HG02588 (cell line): ENCODE measurements around the gene CACNA1C.

Experiments
- ATAC-seq: cut with Tn5 transposase; IDR thresholded peaks from one replicate; pipeline ENCODE4 v1.9.1; 2021; ENCODE audit warnings: mild to moderate bottlenecking, moderate library complexity; ENCODE audit not compliant: unreplicated experiment

The CACNA1C gene

DNA sequence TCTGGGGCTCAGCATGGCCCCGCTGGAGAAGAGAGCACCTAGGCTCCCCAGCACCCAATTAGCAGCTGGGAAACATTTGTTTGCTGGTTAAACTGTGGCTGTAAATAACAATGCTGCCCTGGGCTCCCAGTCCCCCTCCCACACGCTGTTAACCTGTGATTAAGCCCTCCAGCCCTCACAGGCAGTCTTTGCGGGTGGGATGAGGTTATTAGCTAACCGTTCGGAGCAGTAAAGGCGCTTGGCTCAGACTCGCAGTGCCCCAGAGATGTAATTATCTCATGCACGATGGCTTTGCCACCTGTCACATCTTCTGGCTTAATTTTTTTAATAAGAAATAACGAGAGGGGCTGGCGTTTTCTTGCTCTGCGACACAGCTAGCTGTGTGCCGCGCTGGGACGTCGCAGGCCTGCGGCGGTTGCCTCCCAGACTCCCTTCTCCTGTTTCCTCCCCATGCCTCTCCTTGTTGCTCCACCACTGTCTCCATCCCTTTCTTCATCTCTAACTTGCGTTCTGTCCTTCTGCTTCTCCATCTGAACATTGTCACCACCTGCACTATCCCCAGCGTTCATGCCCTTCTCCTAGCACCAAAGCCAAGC, 502.8 kb downstream of the CACNA1C start:
- ATAC-seq = no peak

GRCh38 chr12:2557597-2557996, 504.8 kb downstream of the CACNA1C start:
- ATAC-seq = no peak

DNA sequence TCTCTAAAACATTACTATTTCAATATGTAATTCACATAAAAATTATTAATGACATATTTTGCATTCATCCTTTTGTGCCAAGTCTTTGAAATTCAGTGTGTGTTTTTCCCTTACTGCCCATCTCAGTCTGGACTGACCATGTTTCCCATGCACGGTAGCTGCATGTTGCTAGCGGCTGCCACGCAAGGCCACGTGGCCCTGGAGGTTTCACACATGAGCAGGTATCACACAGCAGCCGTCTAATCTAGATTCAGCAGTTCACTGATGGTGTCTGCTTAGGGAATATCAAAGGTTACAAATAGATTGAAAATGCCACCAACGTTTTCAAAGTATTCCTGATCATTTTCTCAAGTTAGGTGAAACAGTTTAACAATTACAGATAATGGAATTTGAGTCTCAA, 507.1 kb downstream of the CACNA1C start:
- no peak for ATAC-seq

DNA sequence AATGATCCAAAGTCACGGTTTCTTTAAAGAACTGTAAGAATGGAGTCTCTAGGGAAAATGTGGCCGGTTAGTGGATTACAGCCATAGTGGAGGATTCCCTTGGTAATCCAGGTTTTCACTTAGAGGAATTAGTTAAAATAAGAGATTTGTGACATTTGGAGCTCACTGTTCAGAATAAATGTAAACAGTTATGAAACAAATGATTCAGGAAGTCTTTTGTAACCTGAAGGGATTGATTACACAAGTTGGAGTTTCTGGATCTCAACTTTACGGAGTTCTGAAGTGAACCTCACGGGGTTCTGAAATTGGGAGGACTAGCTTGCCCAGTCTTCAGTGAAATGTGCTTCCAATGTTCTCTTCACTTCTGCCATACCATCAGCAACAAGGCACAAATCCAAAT, 507.6 kb downstream of the CACNA1C start:
- no peak for ATAC-seq

- no peak for ATAC-seq
Observed at GRCh38 chr12:2561367-2561766, 508.6 kb downstream of the CACNA1C start.

- ATAC-seq = no peak
Observed at GRCh38 chr12:2562400-2562799, 509.6 kb downstream of the CACNA1C start.

GRCh38 chr12:2563709-2564108, 510.9 kb downstream of the CACNA1C start:
- no peak for ATAC-seq

GRCh38 chr12:2566161-2566560, 513.4 kb downstream of the CACNA1C start:
- no peak for ATAC-seq

DNA sequence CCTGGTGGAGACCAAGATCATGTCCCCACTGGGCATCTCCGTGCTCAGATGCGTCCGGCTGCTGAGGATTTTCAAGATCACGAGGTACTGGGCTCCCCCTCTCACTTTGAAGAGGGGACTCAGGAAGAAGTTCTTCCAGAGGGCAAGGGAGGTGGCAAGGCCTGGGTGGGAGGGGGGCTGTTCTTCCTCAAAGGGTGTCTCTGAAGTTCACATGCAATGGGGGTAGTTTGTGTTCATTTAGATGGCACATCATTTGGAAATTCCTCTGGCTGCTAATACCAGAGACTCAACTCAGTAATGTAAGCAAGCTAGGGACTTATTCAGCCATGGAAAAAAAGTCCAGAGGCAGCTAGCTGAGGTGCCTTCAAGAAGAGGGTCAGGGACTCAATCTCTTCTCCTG, 514.9 kb downstream of the CACNA1C start:
- ATAC-seq = no peak

DNA sequence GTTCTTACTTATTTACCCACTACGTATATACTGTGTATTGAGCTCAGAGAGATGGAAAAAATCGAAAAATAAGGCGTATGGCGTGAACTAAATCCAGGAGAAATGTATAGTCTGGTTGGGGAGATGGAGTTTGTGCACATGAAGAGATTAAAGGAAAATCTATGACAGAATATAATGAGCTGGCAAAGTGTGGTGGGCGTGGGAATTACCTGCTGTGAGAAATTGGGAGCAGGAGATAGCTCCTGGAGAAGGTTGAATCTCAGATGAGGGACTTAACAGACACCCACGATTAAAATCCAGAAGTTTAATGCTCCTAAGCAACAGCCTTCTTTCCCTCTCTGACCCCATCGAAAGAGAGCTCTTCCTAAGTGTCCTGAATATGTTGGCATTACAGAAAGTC, 517.8 kb downstream of the CACNA1C start:
- ATAC-seq = no peak

- ATAC-seq = no peak
Observed at GRCh38 chr12:2574355-2574935, 521.7 kb downstream of the CACNA1C start.

DNA sequence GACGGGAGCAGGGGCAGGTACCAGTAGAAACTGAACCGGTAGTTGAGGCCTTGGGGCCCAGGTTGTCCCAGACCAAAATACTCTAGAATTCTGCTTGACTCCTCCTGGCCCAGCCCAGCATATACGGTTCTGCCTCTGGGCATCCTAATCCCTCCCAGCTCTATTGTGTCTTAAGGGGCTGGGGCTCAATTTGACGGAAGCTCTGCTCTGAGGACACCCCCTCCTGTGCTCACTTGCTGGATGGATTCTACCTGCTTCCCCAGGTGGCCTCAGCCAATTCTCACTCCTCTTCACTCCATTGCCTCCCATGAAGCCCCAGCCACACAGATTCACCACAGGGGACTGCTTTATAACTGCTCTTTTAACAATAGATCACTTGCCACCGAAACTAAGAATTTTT, 522.5 kb downstream of the CACNA1C start:
- ATAC-seq = no peak

GRCh38 chr12:2578211-2578610, 525.4 kb downstream of the CACNA1C start:
- no peak for ATAC-seq

DNA sequence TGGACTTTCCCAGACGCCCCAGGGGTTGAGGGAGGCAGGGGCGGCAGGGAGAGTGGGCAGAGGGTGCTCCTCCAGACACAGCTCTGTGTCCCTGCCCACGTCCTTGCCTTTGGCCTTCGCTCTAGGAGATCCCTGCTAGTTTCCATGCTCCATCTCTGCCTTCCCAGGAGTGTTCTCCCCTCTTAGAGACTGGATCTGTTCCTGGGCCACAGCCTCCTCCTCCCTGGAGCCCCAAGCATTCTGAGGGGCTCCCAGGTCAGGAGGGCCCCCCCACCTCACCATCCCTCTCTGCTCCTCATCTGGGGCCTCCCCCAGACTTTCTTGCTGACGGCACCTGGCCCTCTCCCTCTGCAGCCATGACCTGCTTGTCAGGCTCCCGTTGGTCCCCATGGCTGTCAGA, 526.0 kb downstream of the CACNA1C start:
- ATAC-seq = no peak

DNA sequence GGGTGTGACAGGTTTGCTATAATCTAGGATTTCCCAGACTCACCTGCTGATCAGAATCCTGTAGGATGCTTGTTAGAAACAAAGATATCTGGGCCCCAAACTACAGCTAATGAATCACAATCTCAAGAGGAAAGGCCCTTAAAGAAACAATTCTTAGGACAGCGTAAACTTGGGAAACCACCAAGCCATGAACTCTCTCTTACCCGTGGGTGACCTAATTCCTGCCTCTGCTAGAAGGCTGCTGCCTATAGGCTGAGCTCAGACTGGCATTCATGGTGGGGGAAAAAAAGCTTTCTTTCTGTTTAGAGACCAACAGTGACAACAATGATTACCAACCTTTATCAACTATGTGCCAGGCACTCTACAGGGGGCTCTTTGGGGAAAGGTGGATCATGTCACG, 528.0 kb downstream of the CACNA1C start:
- no peak for ATAC-seq

GRCh38 chr12:2581293-2582045, 528.7 kb downstream of the CACNA1C start:
- ATAC-seq = no peak

DNA sequence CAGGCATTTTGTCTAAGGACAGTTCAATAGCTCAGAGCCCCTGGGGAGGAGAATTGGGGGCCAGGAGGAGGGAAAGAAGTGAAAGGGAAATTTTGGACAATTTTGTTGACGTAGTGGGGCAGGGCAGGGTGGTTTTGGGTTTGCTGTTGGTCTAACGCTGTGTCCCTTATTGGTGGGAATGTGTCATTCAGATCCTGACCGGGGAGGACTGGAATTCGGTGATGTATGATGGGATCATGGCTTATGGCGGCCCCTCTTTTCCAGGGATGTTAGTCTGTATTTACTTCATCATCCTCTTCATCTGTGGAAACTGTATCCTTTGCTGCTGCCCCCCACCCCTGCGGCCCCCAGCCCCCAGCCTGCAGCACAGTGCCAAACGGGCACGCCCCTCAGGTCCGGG, 529.8 kb downstream of the CACNA1C start:
- ATAC-seq = no peak

DNA sequence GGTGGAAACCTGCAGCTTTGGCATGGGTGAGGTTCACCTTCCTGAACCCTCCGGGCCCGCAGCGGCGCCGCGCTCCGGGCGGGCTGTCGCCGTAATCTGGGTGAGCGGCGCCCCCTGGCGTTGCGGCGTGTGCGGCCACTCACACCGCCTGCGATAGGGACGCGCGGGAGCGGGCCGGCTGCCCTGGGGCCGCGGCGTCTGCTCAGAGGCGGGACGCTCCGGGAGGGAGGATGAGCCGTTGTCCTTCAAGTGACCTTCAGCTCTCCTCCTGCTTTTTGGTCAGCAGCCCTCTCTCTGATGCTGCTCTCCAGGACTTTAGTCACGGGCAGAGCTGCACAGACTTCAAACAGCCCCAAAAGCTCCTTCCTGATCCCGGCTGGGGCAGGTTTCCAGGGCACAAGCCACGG, 530.3 kb downstream of the CACNA1C start:
- ATAC-seq = no peak

DNA sequence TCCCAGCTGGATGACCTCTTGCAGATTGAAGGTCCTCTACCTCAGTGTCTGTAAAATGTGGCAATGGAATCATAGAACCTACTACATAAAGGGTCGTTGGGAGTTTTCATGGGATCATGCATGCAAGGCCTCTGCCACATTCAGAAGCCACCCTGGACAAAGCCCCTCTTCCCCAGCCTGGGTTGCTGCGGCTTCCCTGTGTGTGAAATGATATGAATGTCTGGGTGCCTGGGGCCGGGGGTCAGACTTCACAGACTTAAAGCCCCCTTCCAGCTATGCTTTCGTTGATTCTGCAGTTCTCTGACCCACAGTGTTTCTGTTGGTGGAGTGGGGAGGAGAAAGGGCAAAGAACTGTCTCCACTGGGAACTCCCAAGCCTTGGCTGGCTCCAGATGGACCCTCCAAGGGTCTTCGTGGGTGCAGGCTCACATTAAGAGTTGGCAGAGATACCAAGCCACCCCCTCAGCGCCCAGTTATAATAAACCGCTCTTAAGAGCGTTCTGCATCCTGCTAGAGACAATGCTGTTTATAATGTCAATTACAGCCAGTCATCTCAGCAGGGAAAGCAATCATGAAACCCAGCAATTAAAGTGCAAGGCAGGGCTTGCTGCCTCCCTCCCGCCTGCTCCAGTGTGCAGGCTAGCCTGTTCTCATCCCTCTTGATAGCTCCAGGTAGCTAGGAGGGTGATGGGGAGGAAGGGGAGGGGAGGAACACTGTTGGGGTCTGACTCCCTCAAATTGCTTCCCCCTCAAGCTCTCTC, 531.0 kb downstream of the CACNA1C start:
- ATAC-seq = no peak

- no peak for ATAC-seq
Observed at GRCh38 chr12:2586156-2587038, 533.6 kb downstream of the CACNA1C start.

DNA sequence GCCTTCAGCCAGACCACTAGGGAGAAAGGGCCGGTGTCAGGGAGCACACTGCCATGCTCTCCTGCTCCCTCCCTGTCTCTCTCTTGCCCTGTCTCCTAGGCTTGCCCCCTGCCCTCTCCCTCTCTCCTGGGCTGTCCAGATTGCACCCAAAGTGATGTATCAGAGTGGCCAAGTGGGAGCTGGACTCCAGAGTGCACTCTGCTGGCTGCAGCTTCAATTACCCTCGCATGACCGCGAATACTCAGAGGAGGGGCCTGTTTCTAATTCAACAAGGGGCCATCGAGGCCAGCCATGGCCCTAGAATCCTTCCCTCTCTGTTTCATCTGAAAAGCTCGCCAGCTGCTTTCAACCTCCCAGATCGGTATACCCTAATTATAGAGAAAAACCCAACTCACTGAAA, 535.6 kb downstream of the CACNA1C start:
- no peak for ATAC-seq
